ENCODE measurements around the gene TNNT2.

The TNNT2 gene

DNA sequence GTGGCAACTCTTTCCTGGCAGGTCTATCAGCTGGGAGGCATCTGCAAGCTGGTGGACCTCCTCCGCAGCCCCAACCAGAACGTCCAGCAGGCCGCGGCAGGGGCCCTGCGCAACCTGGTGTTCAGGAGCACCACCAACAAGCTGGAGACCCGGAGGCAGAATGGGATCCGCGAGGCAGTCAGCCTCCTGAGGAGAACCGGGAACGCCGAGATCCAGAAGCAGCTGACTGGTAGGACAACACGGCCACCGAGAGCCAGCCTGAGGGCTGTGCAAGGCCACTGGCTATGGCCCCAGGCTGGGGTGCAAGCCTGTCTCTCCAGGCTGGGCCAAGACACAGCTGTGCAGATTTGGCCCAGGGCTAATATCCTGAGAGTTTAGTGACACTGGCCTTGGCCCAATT, 59.9 kb downstream of the TNNT2 start:
- TF ChIP-seq TCF4 (CRISPR knock-in tag; IDR thresholded peaks at IDR 0.05; ENCODE audit: borderline replicate concordance) (no peak), RARB (CRISPR knock-in tag; IDR thresholded peaks at IDR 0.05) (no peak), ESRRG (CRISPR knock-in tag; IDR thresholded peaks at IDR 0.05) (no peak), BACH2 (CRISPR knock-in tag; IDR thresholded peaks at IDR 0.05; ENCODE audit: borderline replicate concordance) (no peak), POU6F1 (CRISPR knock-in tag; IDR thresholded peaks at IDR 0.05; ENCODE audit: borderline replicate concordance, low read depth) (no peak), OSR1 (CRISPR knock-in tag; IDR thresholded peaks at IDR 0.05) (no peak)
- ATAC-seq = no peak

GRCh38 chr1:201316556-201316955, 60.9 kb downstream of the TNNT2 start:
- no peak for TF ChIP-seq ARNTL (CRISPR knock-in tag; IDR thresholded peaks at IDR 0.05; ENCODE audit: borderline replicate concordance, low read depth)
- TF ChIP-seq RARB (CRISPR knock-in tag; IDR thresholded peaks at IDR 0.05) = no peak
- no peak for TF ChIP-seq ESRRG (CRISPR knock-in tag; IDR thresholded peaks at IDR 0.05)
- TF ChIP-seq ZC3H10 (CRISPR knock-in tag; IDR thresholded peaks at IDR 0.05) = no peak
- no peak for TF ChIP-seq TCF4 (CRISPR knock-in tag; IDR thresholded peaks at IDR 0.05; ENCODE audit: borderline replicate concordance)
- no peak for TF ChIP-seq PPARA (CRISPR knock-in tag; IDR thresholded peaks at IDR 0.05; ENCODE audit: borderline replicate concordance)
- TF ChIP-seq ZFP30 (CRISPR knock-in tag; IDR thresholded peaks at IDR 0.05) = no peak
- no peak for TF ChIP-seq CREB5 (CRISPR knock-in tag; IDR thresholded peaks at IDR 0.05; ENCODE audit: low read depth)
- TF ChIP-seq ZNF70 (CRISPR knock-in tag; IDR thresholded peaks at IDR 0.05) = no peak
- TF ChIP-seq TOX (CRISPR knock-in tag; IDR thresholded peaks at IDR 0.05; ENCODE audit: borderline replicate concordance) = no peak
- TF ChIP-seq ZNF8 (CRISPR knock-in tag; IDR thresholded peaks at IDR 0.05) = no peak
- no peak for TF ChIP-seq OSR1 (CRISPR knock-in tag; IDR thresholded peaks at IDR 0.05)
- TF ChIP-seq POU6F1 (CRISPR knock-in tag; IDR thresholded peaks at IDR 0.05; ENCODE audit: borderline replicate concordance, low read depth) = no peak
- no peak for TF ChIP-seq ZFP3 (CRISPR knock-in tag; IDR thresholded peaks at IDR 0.05)
- TF ChIP-seq, protein P1, sequence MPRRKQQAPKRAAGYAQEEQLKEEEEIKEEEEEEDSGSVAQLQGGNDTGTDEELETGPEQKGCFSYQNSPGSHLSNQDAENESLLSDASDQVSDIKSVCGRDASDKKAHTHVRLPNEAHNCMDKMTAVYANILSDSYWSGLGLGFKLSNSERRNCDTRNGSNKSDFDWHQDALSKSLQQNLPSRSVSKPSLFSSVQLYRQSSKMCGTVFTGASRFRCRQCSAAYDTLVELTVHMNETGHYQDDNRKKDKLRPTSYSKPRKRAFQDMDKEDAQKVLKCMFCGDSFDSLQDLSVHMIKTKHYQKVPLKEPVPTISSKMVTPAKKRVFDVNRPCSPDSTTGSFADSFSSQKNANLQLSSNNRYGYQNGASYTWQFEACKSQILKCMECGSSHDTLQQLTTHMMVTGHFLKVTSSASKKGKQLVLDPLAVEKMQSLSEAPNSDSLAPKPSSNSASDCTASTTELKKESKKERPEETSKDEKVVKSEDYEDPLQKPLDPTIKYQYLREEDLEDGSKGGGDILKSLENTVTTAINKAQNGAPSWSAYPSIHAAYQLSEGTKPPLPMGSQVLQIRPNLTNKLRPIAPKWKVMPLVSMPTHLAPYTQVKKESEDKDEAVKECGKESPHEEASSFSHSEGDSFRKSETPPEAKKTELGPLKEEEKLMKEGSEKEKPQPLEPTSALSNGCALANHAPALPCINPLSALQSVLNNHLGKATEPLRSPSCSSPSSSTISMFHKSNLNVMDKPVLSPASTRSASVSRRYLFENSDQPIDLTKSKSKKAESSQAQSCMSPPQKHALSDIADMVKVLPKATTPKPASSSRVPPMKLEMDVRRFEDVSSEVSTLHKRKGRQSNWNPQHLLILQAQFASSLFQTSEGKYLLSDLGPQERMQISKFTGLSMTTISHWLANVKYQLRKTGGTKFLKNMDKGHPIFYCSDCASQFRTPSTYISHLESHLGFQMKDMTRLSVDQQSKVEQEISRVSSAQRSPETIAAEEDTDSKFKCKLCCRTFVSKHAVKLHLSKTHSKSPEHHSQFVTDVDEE (CRISPR knock-in tag; IDR thresholded peaks at IDR 0.05) = no peak
- TF ChIP-seq CSRNP3 (CRISPR knock-in tag; IDR thresholded peaks at IDR 0.05) = no peak
- no peak for TF ChIP-seq PATZ1 (CRISPR knock-in tag; IDR thresholded peaks at IDR 0.05; ENCODE audit: borderline replicate concordance)
- no peak for TF ChIP-seq CSDC2 (CRISPR knock-in tag; IDR thresholded peaks at IDR 0.05)
- no peak for ATAC-seq

- TF ChIP-seq ZNF565 (CRISPR knock-in tag; conservative IDR thresholded peaks at IDR 0.05; ENCODE audit: low read depth) = no peak
- no peak for TF ChIP-seq OSR1 (CRISPR knock-in tag; IDR thresholded peaks at IDR 0.05)
- no peak for TF ChIP-seq ZNF70 (CRISPR knock-in tag; IDR thresholded peaks at IDR 0.05)
- TF ChIP-seq CSDC2 (CRISPR knock-in tag; IDR thresholded peaks at IDR 0.05) = no peak
- no peak for TF ChIP-seq POU6F1 (CRISPR knock-in tag; IDR thresholded peaks at IDR 0.05; ENCODE audit: borderline replicate concordance, low read depth)
- no peak for TF ChIP-seq SNAI2 (CRISPR knock-in tag; IDR thresholded peaks at IDR 0.05)
- no peak for TF ChIP-seq TCF4 (CRISPR knock-in tag; IDR thresholded peaks at IDR 0.05; ENCODE audit: borderline replicate concordance)
- no peak for TF ChIP-seq ZFP30 (CRISPR knock-in tag; IDR thresholded peaks at IDR 0.05)
- TF ChIP-seq CSRNP3 (CRISPR knock-in tag; IDR thresholded peaks at IDR 0.05) = no peak
- no peak for ATAC-seq
Observed at GRCh38 chr1:201313086-201313485, 64.4 kb downstream of the TNNT2 start.
